K562 (cell line): ENCODE measurements around the gene CLDN5. TPM values are rescaled to one million over a fixed set of nuclear protein-coding genes. Genes with fewer than 3 reads are reported as not detected.

ENCODE experiments used
- BRCA1 ChIP-seq, 2 experiments: fragments of 450-650 bp in 1 of 2; sonication (generic) in 1 of 2; formaldehyde crosslinking in 1 of 2; IDR thresholded peaks; 2 replicates each; pipeline versions ENCODE4 v1.5.0 to v1.6.1; 2017 to 2020; ENCODE audit warnings: mild to moderate bottlenecking in 1 of 2, missing genetic modification reagents in 1 of 2
- EGR1 ChIP-seq: fragments of 450-650 bp; conservative IDR thresholded peaks from 2 replicates; pipeline ENCODE4 v1.6.1; 2017; ENCODE audit warnings: mild to moderate bottlenecking
- ESRRB ChIP-seq: fragments of 250-450 bp; sonication (Bioruptor Pico); IDR thresholded peaks from 2 replicates; pipeline ENCODE4 v1.5.0; 2020; ENCODE audit warnings: mild to moderate bottlenecking, moderate library complexity, borderline replicate concordance
- FUS ChIP-seq: fragments of 200-400 bp; formaldehyde crosslinking; optimal IDR thresholded peaks from 2 replicates; pipeline ENCODE3; 2017; ENCODE audit warnings: low read depth, low read length
- GATAD2A ChIP-seq: fragments of 450-650 bp; IDR thresholded peaks from 2 replicates; pipeline ENCODE4 v1.6.1; 2017
- JUNB ChIP-seq: fragments of 450-650 bp; formaldehyde crosslinking; conservative IDR thresholded peaks from 2 replicates; pipeline ENCODE4 v1.4.0; 2020; ENCODE audit warnings: mild to moderate bottlenecking
- KLF1 ChIP-seq: fragments of 450-650 bp; IDR thresholded peaks from 2 replicates; pipeline ENCODE4 v1.6.1; 2016; ENCODE audit warnings: missing genetic modification characterization, missing compliant biosample characterization
- MAFF ChIP-seq: IDR thresholded peaks from 2 replicates; pipeline ENCODE4 v1.6.1; 2012; ENCODE audit warnings: low read length, improper control_type of control experiment
- NFYB ChIP-seq: IDR thresholded peaks from 2 replicates; pipeline ENCODE4 v1.6.1; 2011; ENCODE audit warnings: mild to moderate bottlenecking, moderate library complexity; ENCODE audit not compliant: insufficient read length; ENCODE audit errors: extremely low read depth
- POLR2G ChIP-seq: fragments of 200-400 bp; formaldehyde crosslinking; IDR thresholded peaks from 2 replicates; pipeline ENCODE4 v1.6.1; 2017; ENCODE audit warnings: low read depth, mild to moderate bottlenecking, antibody characterized with exemption, low read length, moderate library complexity
- SMAD4 ChIP-seq: fragments of 250-450 bp; sonication (Bioruptor Pico); conservative IDR thresholded peaks from 2 replicates; pipeline ENCODE4 v1.8.0; 2021; ENCODE audit warnings: inconsistent platforms, mild to moderate bottlenecking, moderate library complexity
- TEAD2 ChIP-seq: fragments of 450-650 bp; IDR thresholded peaks from 2 replicates; pipeline ENCODE4 v1.6.1; 2016; ENCODE audit warnings: missing genetic modification characterization, control low read depth, missing compliant biosample characterization
- ZHX1 ChIP-seq: fragments of 150-350 bp; conservative IDR thresholded peaks from 2 replicates; pipeline ENCODE4 v1.6.1; 2014; ENCODE audit warnings: low read length
- ZKSCAN1 ChIP-seq: fragments of 150-350 bp; IDR thresholded peaks from 2 replicates; pipeline ENCODE4 v1.6.1; 2016; ENCODE audit warnings: low read depth, low read length
- ZNF274 ChIP-seq: IDR thresholded peaks from 2 replicates; pipeline ENCODE4 v1.6.1; 2011; ENCODE audit warnings: low read depth, mild to moderate bottlenecking, low read length, moderate library complexity, borderline replicate concordance
- polyA plus RNA-seq, 8 experiments: library from polyadenylated mRNA; depleted of rRNA in 4 of 8; stranded (reverse) in 5 of 8; unstranded in 3 of 8; fragments of >200 nt; fragmentation: Nextera tagmentation in 2 of 8; fragmentation: Illumina TruSeq in 1 of 8; extraction: Ambion mirVana in 2 of 8; extraction: Trizol in 1 of 8; gene quantifications; 2 replicates each; pipeline versions ENCODE4 v1.2.1 to v1.2.3, GENCODE V29; 2011 to 2014; ENCODE audit warnings: inconsistent platforms in 1 of 8, missing spikeins in 1 of 8
- total RNA-seq, 7 experiments: library from RNA; depleted of rRNA in 6 of 7; stranded (reverse); fragments of >200 nt in 6 of 7; fragmentation: Illumina TruSeq in 2 of 7; extraction: Trizol in 2 of 7; gene quantifications; 2 replicates each; pipeline versions ENCODE4 v1.2.1 to v1.2.3, GENCODE V29; 2011 to 2021; ENCODE audit warnings: low replicate concordance in 1 of 7
- TF ChIP-seq, protein P1 (sequence below): fragments of 450-650 bp; IDR thresholded peaks from 2 replicates; pipeline ENCODE4 v1.6.1; 2016; ENCODE audit warnings: missing biosample characterization, missing genetic modification characterization
- TF ChIP-seq, protein P2 (sequence below), 2 experiments: fragments of 450-650 bp in 1 of 2; IDR thresholded peaks; 2 replicates each; pipeline ENCODE4 v1.6.1; 2011 to 2017; ENCODE audit warnings: low read depth in 2 of 2, antibody characterized with exemption in 1 of 2, borderline replicate concordance in 1 of 2, low read length in 1 of 2, mild to moderate bottlenecking in 1 of 2, mixed read lengths in 1 of 2; ENCODE audit not compliant: control insufficient read depth in 1 of 2
- TF ChIP-seq, protein P3 (sequence below): sonication (generic); formaldehyde crosslinking; IDR thresholded peaks from 2 replicates; pipeline ENCODE4 v1.8.0; 2022; ENCODE audit warnings: missing genetic modification reagents, mild to moderate bottlenecking, borderline replicate concordance

CLDN5 gene
- total and polyA plus RNA-seq, 9 of the 15 experiments (the other 6 are each of a cell fraction or from before 2014, with no cell fraction given): 0.20 TPM; not detected in 8

- TF ChIP-seq ZHX1: no peak
- TF ChIP-seq, protein P1, sequence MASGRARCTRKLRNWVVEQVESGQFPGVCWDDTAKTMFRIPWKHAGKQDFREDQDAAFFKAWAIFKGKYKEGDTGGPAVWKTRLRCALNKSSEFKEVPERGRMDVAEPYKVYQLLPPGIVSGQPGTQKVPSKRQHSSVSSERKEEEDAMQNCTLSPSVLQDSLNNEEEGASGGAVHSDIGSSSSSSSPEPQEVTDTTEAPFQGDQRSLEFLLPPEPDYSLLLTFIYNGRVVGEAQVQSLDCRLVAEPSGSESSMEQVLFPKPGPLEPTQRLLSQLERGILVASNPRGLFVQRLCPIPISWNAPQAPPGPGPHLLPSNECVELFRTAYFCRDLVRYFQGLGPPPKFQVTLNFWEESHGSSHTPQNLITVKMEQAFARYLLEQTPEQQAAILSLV (tag): no peak
- TF ChIP-seq JUNB: no peak
- no peak for TF ChIP-seq ESRRB (CRISPR knock-in tag)
- no peak for TF ChIP-seq NFYB
- no peak for TF ChIP-seq MAFF
- TF ChIP-seq, protein P2, sequence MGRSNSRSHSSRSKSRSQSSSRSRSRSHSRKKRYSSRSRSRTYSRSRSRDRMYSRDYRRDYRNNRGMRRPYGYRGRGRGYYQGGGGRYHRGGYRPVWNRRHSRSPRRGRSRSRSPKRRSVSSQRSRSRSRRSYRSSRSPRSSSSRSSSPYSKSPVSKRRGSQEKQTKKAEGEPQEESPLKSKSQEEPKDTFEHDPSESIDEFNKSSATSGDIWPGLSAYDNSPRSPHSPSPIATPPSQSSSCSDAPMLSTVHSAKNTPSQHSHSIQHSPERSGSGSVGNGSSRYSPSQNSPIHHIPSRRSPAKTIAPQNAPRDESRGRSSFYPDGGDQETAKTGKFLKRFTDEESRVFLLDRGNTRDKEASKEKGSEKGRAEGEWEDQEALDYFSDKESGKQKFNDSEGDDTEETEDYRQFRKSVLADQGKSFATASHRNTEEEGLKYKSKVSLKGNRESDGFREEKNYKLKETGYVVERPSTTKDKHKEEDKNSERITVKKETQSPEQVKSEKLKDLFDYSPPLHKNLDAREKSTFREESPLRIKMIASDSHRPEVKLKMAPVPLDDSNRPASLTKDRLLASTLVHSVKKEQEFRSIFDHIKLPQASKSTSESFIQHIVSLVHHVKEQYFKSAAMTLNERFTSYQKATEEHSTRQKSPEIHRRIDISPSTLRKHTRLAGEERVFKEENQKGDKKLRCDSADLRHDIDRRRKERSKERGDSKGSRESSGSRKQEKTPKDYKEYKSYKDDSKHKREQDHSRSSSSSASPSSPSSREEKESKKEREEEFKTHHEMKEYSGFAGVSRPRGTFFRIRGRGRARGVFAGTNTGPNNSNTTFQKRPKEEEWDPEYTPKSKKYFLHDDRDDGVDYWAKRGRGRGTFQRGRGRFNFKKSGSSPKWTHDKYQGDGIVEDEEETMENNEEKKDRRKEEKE (IDR thresholded peaks at IDR 0.05; ENCODE audit: borderline replicate concordance in 1 of 2, control insufficient read depth in 1 of 2, low read depth in 2 of 2, low read length in 1 of 2): no peak
- TF ChIP-seq GATAD2A: no peak
- TF ChIP-seq, protein P3, sequence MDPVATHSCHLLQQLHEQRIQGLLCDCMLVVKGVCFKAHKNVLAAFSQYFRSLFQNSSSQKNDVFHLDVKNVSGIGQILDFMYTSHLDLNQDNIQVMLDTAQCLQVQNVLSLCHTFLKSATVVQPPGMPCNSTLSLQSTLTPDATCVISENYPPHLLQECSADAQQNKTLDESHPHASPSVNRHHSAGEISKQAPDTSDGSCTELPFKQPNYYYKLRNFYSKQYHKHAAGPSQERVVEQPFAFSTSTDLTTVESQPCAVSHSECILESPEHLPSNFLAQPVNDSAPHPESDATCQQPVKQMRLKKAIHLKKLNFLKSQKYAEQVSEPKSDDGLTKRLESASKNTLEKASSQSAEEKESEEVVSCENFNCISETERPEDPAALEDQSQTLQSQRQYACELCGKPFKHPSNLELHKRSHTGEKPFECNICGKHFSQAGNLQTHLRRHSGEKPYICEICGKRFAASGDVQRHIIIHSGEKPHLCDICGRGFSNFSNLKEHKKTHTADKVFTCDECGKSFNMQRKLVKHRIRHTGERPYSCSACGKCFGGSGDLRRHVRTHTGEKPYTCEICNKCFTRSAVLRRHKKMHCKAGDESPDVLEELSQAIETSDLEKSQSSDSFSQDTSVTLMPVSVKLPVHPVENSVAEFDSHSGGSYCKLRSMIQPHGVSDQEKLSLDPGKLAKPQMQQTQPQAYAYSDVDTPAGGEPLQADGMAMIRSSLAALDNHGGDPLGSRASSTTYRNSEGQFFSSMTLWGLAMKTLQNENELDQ (CRISPR knock-in tag): no peak
- no peak for TF ChIP-seq KLF1
- no peak for TF ChIP-seq ZNF274
- no peak for TF ChIP-seq TEAD2 (tag)
- TF ChIP-seq POLR2G: peak; percentile 75
- TF ChIP-seq BRCA1 (IDR thresholded peaks at IDR 0.05): no peak
- no peak for TF ChIP-seq BRCA1 (CRISPR knock-in tag; IDR thresholded peaks at IDR 0.05)
- no peak for TF ChIP-seq SMAD4 (CRISPR knock-in tag)
- TF ChIP-seq EGR1: no peak
- TF ChIP-seq ZKSCAN1: no peak
- TF ChIP-seq FUS: no peak
Measured at GRCh38 chr22:19517919-19518611, 6.1 kb downstream of the CLDN5 start (continued).
